ENCODE results near the gene SDF2L1. TPM values are rescaled to one million over a fixed set of nuclear protein-coding genes. Genes with fewer than 3 reads are reported as not detected.
A peak's percentile ranks its signal among the peaks of the same experiment; 100 is the strongest.

SDF2L1 gene
- total and polyA plus RNA-seq, 2 of the 13 experiments (the other 11 are each of a cell fraction or from before 2014, with no cell fraction given) = 18.0 to 57.4 TPM

DNA sequence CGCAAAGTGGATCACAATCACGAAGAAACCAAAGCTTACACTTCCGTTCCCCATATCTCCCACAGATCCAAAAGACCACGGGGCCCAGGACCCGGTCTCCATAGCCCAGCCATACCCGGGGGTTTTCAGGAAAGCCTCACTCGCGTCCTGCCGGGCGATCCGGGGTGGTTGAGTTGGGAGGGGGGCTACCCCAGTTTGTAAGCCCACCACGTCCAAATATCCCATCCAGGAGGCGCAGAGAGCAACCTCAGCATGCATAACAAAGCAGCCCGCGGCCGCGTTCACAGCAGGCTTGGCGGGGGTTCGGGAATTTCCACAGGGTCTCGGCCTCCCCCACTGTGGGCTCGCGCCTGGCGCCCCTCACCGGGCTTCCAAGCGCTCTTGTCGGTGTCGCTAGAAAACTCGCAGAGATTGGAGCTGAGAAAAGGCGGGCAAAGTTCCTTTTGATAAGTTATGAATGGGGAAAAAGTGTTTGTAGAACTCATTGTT lies 9.5 kb downstream of the SDF2L1 start:
- in situ Hi-C loops (cut with HindIII; ENCODE audit: extremely low pct_ligation_motif_present, low pct_unique_long_range_greater_than_20kb) = no loop called here
- CTCF ChIA-PET (ENCODE audit: low intra/inter-chr PET ratio, low total read pairs) = no interaction called here
- H3K27me3 ChIP-seq (ENCODE audit: control insufficient read depth in 1 of 2, insufficient read depth in 2 of 2, low read length in 2 of 2) = no peaks in the 10 kb centered on the region; a peak in 1 of 5 replicates
- peaks cover 33% of the 10 kb centered on the region for H3K4me1 ChIP-seq (ENCODE audit: insufficient read depth, low read length)
- intact Hi-C loops (cut with micrococcal nuclease; ENCODE audit: unreplicated experiment) = no loop called here
- POLR2A ChIA-PET = interaction anchor here (2.1 to 3.3 kb wide), 2 partner anchors 10 to 14 kb away, joined by 10 to 17 read pairs; partner anchors contain the start of genes PPIL2 and SDF2L1
- H3K36me3 ChIP-seq (replicated peaks in 1 of 2; ENCODE audit: control insufficient read depth in 1 of 2, insufficient read depth in 2 of 2, low read length in 2 of 2) = peaks cover 2 to 16% of the 10 kb centered on the region in 2 experiments; a peak in 4 of 5 replicates
- no peaks in the 10 kb centered on the region for H3K79me2 ChIP-seq (ENCODE audit: insufficient read depth, low read length)
- H3K9ac ChIP-seq (ENCODE audit: insufficient read depth, low read depth, low read length) = peak overlapping the region; percentile 73
- H3K27ac ChIP-seq (ENCODE audit: extremely low read length, insufficient read depth, low read length) = peak overlapping the region; percentile 77
- ATAC-seq (peak; percentile 13; the same call in 2 of the 3 replicates), FAIRE-seq (no peak), DNase-seq (ENCODE audit: low spot score) (no peak)
- no peaks in the 10 kb centered on the region for H4K20me1 ChIP-seq (ENCODE audit: insufficient read depth, low read length)
- peak overlapping the region; percentile 93 for H3K4me2 ChIP-seq (ENCODE audit: low read depth, low read length)
- H3K4me3 ChIP-seq (replicated peaks in 1 of 3; ENCODE audit: insufficient read depth in 1 of 3, low read depth in 2 of 3, low read length in 3 of 3) = peak overlapping the region; percentile 64 to 86 (median 77)
- 0% methylated on average over 12 of the region's 29 CpGs for WGBS (ENCODE audit: low lambda C conversion rate)
- peak overlapping the region; percentile 7 for H2AFZ ChIP-seq (ENCODE audit: low read length)
- no peaks in the 10 kb centered on the region for H3K9me3 ChIP-seq (ENCODE audit: low read length)
- no TSS peak for BruUV-seq (replicated peaks)
- TF ChIP-seq CC2D1A (CRISPR knock-in tag; IDR thresholded peaks at IDR 0.05) (no peak), IRX3 (CRISPR knock-in tag; IDR thresholded peaks at IDR 0.05; ENCODE audit: borderline replicate concordance, low read depth) (peak; percentile 52; the same call in 1 of the 2 replicates), AKAP8 (CRISPR knock-in tag; IDR thresholded peaks at IDR 0.05) (no peak), GFI1 (CRISPR knock-in tag; IDR thresholded peaks at IDR 0.05; ENCODE audit: borderline replicate concordance) (peak; percentile 78), HDAC1 (CRISPR knock-in tag; IDR thresholded peaks at IDR 0.05) (peak; percentile 55; the same call in 1 of the 2 replicates), SIN3A (IDR thresholded peaks at IDR 0.05; ENCODE audit: borderline replicate concordance, low read depth, low read length) (0 out of 2 replicates have a peak, but pooled peaks have one; percentile 13), KMT2B (CRISPR knock-in tag; IDR thresholded peaks at IDR 0.05) (peak; percentile 73; the same call in 1 of the 2 replicates), SATB2 (CRISPR knock-in tag; IDR thresholded peaks at IDR 0.05) (no peak), THYN1 (CRISPR knock-in tag; IDR thresholded peaks at IDR 0.05; ENCODE audit: borderline replicate concordance, low read depth) (no peak), ZNF460 (CRISPR knock-in tag; IDR thresholded peaks at IDR 0.05; ENCODE audit: borderline replicate concordance) (no peak), PHF21A (CRISPR knock-in tag; IDR thresholded peaks at IDR 0.05) (peak; percentile 60; the same call in 1 of the 2 replicates), TP53 (CRISPR knock-in tag; conservative IDR thresholded peaks at IDR 0.05) (no peak)
- TF ChIP-seq, protein P1, sequence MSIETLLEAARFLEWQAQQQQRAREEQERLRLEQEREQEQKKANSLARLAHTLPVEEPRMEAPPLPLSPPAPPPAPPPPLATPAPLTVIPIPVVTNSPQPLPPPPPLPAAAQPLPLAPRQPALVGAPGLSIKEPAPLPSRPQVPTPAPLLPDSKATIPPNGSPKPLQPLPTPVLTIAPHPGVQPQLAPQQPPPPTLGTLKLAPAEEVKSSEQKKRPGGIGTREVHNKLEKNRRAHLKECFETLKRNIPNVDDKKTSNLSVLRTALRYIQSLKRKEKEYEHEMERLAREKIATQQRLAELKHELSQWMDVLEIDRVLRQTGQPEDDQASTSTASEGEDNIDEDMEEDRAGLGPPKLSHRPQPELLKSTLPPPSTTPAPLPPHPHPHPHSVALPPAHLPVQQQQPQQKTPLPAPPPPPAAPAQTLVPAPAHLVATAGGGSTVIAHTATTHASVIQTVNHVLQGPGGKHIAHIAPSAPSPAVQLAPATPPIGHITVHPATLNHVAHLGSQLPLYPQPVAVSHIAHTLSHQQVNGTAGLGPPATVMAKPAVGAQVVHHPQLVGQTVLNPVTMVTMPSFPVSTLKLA (IDR thresholded peaks at IDR 0.05) = no peak
- TF ChIP-seq, protein P2, sequence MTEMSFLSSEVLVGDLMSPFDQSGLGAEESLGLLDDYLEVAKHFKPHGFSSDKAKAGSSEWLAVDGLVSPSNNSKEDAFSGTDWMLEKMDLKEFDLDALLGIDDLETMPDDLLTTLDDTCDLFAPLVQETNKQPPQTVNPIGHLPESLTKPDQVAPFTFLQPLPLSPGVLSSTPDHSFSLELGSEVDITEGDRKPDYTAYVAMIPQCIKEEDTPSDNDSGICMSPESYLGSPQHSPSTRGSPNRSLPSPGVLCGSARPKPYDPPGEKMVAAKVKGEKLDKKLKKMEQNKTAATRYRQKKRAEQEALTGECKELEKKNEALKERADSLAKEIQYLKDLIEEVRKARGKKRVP (CRISPR knock-in tag; IDR thresholded peaks at IDR 0.05) = no peak
- TF ChIP-seq, protein P3, sequence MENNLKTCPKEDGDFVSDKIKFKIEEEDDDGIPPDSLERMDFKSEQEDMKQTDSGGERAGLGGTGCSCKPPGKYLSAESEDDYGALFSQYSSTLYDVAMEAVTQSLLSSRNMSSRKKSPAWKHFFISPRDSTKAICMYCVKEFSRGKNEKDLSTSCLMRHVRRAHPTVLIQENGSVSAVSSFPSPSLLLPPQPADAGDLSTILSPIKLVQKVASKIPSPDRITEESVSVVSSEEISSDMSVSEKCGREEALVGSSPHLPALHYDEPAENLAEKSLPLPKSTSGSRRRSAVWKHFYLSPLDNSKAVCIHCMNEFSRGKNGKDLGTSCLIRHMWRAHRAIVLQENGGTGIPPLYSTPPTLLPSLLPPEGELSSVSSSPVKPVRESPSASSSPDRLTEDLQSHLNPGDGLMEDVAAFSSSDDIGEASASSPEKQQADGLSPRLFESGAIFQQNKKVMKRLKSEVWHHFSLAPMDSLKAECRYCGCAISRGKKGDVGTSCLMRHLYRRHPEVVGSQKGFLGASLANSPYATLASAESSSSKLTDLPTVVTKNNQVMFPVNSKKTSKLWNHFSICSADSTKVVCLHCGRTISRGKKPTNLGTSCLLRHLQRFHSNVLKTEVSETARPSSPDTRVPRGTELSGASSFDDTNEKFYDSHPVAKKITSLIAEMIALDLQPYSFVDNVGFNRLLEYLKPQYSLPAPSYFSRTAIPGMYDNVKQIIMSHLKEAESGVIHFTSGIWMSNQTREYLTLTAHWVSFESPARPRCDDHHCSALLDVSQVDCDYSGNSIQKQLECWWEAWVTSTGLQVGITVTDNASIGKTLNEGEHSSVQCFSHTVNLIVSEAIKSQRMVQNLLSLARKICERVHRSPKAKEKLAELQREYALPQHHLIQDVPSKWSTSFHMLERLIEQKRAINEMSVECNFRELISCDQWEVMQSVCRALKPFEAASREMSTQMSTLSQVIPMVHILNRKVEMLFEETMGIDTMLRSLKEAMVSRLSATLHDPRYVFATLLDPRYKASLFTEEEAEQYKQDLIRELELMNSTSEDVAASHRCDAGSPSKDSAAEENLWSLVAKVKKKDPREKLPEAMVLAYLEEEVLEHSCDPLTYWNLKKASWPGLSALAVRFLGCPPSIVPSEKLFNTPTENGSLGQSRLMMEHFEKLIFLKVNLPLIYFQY (CRISPR knock-in tag; IDR thresholded peaks at IDR 0.05; ENCODE audit: borderline replicate concordance) = no peak
- TF ChIP-seq, protein P4, sequence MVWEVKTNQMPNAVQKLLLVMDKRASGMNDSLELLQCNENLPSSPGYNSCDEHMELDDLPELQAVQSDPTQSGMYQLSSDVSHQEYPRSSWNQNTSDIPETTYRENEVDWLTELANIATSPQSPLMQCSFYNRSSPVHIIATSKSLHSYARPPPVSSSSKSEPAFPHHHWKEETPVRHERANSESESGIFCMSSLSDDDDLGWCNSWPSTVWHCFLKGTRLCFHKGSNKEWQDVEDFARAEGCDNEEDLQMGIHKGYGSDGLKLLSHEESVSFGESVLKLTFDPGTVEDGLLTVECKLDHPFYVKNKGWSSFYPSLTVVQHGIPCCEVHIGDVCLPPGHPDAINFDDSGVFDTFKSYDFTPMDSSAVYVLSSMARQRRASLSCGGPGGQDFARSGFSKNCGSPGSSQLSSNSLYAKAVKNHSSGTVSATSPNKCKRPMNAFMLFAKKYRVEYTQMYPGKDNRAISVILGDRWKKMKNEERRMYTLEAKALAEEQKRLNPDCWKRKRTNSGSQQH (CRISPR knock-in tag; IDR thresholded peaks at IDR 0.05; ENCODE audit: low read depth) = no peak
